GM21723 (cell line): ENCODE results near the gene AHDC1.

Source experiments
- ATAC-seq: cut with Tn5 transposase; IDR thresholded peaks from one replicate; pipeline ENCODE4 v1.9.1; 2021; ENCODE audit warnings: mild to moderate bottlenecking, moderate library complexity; ENCODE audit not compliant: unreplicated experiment

Gene AHDC1

DNA sequence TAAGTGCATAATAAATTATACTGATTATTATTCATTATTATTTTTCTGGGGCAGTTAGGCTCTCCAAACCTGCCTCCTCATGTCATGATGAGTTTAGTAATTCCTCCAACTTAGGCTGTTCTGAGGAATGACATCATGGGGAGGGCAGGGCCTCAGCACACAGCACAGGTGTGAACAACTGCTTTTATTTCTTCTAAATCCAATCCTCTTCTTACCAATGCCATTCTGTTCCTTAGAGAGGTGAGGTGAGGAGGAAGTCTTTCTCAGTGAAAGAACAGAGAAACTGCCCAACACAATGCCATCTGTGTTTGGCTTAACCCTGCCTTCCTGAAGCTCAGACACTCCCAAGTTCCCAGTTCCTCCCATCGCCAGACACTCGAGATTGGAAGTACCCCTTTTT is 68.6 kb downstream of the AHDC1 start:
- no peak for ATAC-seq

DNA sequence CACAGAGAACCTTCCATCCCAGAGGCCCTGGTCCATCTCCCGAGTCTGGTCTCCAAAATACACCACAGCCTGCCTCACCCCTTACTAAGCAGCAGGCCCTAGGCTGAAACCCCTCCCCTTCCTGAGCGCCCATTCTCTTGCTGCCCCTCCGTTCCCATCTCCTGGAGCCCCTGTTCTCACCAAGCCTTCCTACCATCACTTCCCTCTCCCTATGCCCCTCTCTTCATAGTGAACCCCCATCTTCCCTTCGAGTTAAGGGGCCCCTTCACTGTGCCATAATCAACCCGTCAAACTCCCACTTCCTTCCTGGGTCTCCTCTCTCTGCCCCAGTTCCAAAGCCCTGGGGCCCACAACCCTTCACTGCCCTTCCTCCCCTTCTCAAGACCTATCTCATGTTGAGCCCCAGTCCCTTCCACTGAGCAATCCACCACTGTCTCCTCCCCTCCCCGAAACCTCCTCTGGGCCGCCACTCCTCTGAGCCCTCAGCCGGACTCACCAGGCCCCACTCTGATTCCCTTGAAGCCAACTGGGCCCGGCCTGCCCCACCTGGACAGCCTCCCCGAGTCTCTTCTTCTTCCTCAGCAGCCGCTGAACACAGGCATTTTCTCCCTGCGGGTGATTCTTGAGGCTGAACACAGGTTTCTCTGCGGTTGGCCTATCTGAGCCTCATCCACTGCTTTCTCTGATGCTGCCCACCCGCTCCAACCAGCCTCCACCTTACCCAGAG is 71.8 kb downstream of the AHDC1 start:
- no peak for ATAC-seq

DNA sequence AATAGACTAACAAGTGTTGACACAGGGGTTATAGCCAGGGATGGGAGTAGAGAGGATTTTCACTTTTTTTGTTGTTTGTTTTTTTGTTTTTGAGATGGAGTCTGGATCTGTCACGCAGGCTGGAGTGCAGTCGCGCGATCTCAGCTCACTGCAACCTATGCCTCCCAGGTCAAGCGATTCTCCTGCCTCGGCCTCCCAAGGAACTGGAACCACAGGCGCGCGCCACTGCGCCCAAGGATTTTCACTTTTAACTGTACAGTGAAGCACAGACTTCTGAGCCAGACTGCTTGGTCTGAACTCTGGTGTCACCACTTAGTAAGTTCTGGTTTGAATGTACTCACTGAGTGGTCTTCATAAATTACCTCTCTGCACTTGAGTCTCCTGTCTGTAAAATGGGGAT is 73.8 kb downstream of the AHDC1 start:
- ATAC-seq, result no peak

DNA sequence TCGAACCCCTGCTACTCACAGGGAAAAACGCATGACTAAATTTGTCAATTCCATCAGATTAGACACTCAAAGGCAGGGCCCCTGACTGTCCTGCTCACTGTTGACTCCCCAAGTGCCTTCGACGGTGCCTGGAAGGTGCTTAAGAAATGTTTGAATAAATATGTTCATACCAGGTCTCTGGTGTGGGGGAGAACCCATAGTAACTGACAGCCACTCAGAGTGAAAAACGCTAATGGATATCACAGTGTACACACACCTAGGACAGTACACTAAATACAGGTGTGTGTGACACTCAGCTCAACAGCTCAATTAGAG is 74.3 kb downstream of the AHDC1 start:
- no peak for ATAC-seq

DNA sequence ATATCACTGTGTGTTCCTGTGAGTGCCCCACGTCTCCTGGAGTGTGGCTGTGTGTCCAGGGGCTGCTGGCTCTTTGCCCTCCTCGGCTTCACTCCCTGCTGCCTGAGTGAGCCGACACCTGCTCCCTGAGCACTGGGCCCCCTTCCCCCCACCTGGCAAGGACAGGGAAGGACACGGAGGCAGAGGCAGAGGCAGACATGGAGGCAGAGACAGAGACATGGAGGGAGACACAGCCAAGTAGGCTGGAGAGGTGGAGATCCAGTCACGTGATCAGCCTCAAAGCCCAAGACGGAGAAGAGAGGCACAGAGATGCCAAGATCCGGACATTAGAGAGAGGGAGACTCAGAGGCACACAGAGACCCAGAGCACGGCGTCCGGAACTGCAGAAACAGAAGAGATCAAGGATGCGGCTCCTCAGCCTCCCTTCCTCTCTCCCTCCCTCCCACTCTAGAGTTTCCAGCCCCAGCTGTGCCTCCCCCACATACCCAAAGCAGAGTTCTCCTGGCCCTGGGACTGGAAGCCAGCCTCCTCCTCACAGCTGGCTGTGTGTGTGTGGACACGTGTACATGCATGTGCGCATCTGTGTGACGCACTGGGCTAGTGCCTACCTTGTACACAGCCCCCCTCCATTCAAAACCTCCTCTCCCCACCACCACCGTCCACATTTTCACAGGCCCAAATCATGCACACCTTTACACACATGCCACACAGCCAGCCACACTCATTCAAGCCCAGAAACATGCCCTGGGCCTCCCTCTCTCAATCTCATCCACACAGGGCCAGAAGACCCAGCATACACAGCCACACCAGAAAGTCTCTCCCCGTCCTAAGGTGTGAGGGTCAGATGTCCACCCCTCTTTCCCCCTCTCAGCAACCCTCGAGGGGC is 74.9 kb downstream of the AHDC1 start:
- ATAC-seq, result no peak

DNA sequence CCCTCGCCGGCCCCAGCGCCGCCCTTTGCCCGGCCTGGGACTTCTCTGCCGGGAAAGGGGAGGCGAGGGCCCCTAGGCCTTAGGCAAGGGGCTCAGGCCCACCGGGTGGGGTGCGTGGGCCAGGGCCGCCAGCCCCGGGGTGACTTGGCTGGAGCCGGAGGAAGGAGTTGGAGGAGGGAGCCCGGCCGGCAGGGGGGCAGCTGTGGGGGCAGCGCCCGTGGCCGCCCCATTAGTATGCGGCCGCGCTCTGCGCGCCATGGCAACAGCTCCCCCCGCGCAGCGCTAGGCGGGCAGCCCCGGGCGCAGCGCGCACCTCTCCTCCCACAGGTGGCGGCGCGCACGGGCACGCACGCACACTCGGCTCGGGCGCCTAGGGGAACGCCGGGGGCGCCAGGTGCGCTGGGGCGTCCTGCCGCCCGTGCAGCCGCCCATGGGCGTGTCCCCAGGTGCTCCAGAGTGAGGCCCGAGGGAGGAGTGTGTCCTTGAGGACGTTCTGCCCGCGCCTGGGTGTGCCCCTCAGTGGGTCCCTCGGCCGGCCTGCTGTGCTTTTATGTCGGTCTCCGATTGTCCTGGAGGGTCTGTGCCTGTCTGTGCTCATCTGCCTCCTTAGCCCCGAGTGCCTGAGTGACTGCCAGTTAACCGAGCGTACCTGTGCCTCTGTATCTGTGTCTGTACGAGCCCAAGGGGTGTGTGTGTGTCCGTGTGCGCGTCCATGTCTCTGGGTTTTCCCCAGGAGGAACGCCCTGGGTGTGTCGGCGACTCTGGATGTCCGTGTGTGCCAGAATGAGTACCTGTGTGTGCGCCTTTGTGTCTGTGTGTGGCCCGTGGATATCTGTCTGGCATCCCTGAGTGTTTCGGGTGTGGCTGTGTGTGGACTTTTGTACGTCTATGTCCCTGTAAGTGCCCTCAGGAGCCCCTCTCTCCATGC is 75.8 kb downstream of the AHDC1 start:
- no peak for ATAC-seq

DNA sequence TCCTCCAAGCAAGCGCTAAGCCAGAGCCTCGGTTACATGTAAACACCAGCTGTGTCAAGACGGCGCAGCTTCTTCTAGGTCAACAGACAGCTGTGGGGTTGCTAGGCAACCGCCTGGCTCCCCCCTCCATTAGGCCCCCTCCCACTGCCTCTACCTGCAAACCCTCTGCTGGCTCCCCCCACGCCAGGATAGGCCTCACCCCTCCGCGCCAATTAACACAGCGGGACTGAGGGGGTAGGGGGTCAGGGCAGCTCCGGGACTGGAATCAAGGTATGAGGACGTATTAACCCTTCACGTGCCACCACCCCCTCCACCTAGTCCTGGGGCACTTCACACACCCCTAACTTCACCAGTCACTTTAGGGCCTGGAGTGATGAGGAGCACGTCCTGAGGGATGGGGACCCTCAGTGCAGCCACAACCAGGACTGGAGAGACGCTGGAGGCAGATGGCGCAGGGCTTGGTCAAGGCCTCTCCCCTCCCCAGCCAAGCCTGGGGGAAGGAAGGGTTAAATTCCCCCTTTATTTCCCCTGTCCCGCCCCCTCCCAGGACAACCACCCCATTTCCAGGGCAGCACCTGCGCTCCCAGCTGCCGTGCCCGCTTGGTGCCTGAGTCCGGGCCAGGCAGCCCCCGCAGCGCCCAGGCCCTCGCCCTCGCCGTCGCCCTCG is 76.6 kb downstream of the AHDC1 start:
- ATAC-seq, result no peak

DNA sequence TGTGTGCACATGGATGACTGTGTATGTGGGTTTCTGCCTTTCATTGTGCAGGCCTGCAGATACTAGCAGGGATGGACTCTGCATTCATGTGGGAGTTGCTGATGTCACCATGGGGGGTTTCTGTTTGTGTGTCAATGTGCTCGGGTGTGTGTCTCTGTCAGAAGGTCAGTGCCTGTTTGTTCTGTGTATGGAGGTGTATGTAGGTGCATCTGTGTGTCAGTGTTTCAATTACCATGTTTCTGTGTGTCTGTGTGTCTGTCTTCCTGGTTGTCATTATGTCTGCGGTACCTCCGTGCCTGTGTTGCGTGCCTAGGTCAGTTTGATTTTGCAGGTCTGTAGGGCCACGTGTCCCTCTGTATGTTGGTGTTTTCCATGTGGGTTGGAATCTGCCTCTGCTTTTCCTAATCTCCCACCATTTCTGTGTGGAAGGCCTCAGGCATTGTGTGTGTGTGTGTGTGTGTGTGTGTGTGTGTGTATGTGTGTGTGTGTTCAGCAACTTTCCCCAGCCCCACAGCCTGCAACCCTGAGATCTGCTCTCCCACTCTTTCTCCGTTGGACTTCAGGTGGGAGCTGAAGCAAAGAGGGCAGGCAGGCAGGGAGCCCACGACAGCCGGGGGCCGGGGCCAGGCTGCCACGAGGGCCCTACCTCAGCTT is 77.2 kb downstream of the AHDC1 start:
- ATAC-seq, result no peak

DNA sequence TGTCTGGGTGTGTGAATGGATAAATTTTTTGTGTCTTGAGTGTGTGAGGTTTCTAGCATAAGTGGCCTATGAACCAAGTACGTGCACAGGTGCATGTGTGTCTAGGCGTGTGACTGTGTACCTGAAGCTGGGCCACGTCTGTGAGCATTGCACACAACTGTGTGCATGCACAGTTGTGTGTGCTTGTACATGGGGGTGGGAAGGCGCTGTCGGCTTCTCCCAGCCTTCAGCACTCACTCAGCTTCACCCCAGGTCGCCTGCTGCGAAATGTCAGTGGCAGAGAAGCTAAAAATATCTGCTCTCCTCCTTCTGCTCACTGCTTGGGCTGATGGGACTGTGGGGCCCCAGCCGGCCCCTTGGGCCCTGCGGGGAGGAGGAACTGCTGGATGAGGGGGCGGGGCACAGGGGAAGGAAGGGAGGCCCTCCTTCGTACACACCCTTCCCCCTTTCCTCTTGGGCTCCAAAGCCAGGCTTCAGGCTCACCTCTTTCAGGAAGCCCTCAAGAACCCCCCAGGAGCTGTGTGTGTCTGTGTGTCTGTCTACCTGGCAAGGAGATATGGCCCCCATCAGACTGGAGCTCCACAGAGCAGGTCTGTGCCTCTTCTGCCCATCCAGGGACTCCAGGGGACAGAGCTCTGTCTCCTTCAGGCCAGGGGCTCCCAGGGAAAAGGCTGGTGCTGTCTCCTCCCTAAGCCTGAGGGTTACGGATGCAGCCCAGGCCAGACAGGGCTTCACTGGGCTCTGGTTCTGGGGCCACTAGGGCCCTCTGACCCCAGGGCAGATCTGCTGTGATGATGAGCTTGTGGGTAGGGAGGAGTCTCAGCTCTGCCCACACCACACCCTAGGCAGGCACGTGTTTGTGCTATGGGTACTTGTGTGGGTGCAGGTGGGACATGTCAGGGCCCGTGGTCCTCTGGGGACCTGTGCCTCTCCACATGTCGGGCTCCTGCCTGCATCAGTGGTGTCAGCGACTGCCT is 78.4 kb downstream of the AHDC1 start:
- ATAC-seq, result peak; percentile 69

DNA sequence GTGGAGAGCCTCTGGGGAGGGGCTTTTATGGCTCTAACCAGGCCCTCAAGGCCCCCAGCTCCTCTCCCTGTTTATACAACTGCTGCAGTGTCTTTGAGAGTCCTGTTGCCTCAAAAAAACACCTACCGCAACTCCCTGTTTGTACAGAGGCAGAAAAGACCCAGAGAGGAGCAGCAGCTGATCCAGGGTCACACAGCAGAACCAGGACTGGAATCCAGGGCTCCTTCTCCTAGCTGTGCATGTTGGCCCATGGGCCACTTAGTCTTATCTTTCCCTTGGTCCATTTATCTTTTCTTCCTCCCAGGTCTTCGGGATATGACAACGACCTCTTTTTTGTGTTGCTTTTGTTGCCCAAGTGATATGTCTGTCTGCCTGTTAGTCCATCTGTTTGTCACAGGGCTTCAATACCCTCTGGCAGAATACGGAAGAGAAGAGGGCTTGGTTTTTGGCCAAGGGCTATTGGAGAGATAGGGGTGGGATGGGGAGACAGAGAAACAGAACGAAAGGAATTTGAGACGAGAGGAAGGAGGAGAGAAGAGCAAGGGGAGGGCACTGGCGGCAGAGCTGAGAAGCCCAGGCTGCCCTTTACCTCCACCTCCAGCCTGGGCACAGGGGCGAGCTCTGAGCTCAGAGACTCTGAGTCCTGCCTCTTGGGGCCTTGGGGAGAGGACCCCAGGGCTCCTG is 80.5 kb downstream of the AHDC1 start:
- no peak for ATAC-seq

DNA sequence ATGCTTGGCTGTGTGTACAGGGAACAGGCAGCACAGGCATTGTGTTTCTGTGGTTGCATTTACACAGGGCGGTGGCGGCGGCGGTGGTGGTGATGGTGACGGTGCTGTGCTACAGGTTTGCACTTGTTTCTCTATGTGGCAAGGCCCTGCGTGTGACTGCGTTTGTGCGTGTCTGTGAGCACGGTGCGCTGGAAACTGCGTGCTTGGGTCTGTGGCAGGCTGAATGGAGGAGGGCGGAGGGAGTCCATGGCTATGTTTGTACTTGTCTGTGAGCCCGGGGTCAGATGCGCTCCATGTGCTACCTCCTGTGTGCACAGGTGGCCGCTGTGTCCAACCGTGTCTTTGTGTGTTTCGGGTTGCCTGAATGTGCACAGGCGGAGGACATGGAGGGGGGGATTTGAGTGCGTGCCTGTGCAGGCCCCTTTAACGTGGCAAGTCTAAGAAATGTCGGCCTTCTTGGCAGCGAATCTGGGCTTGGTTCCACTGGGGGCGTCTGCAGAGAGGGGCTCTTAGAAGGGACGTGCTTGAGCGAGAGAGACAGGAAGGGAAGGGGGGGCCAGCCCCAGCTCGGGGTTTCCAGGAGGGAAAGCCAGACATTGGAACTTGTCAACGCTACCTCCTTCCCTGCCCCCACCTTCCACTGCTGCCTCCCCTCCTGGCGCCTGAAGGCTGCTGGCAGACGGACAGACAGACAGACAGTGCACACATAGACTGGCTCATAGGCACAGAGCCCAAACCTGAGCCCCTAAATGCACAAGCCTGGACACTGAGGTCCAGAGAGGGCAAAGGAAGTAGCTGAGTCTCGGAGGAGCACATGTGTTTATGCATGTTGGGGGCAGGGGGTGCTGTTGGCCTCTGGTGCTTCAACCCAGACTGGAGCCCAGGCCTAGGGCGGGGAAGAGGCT is 81.3 kb downstream of the AHDC1 start:
- ATAC-seq, result no peak

DNA sequence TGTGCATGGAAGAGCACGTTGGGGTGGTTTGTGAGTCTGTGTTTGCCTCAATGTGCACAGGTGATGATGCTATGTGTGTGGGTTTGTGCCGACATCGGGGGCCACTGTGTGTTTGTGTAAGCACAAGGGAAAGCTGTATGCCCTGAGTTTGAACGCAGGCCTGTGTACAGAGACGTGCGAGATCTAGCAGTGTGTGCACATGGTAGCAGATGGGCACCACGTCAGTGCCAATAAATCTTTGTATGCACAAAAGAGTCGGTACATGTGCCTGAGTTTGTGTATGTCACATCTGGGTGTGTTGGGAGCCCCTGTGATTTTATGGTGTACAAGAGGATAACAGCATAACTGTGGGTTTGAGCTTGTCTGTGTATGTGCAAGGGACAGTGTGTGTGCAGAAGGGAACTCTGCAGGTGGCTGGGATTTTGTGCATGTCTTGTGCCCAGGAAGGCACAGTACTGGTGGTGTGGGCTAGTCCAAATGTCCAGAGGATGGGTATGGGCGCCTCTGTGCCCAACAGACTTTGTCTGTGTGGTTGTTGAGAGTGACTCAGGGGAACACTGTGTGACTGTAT is 82.0 kb downstream of the AHDC1 start:
- no peak for ATAC-seq

DNA sequence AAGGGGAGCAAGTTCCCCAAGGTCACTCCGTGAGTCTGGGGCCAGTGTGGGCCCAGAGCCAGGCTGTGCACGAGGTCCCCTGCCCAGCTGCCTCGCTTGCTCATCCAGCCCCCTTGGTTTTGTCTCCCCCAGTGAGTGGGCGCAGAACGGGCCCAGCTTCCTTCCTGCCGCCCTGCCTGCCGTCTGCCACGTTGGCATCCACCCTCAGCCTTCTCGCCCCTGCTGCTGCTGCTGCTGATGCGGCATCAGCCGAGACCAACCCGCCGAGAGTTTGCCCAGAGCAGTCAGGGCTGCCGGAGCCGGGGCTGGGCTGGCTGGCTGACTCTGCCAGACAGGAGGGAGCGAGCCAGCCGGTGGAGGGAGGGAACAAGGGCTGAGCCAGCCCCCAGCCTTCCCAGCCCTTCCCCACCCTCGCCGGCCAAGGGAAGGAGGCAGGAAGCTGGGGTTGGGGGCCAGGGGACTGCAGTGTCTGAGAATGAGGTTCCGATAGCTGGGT is 82.6 kb downstream of the AHDC1 start:
- no peak for ATAC-seq

DNA sequence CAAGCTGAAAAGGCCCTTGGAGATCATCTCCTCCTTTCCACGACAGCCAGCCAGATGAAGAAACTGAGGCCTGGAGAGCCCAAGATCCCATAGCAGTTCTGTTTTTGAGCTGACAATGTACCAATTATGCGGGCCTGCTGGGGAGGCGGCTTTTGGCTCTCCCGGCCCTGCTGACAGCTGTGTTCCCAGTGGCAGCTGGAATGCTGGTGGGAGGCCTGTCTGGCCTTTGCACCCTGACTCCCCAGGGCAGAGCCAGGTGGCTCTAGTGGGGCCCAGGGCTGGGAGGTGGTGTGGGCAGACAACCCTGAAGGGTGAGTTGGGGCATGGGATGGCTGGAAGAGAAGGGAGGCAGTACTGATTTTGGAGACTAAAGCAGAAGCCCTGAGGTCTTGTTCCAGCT is 83.3 kb downstream of the AHDC1 start:
- no peak for ATAC-seq

DNA sequence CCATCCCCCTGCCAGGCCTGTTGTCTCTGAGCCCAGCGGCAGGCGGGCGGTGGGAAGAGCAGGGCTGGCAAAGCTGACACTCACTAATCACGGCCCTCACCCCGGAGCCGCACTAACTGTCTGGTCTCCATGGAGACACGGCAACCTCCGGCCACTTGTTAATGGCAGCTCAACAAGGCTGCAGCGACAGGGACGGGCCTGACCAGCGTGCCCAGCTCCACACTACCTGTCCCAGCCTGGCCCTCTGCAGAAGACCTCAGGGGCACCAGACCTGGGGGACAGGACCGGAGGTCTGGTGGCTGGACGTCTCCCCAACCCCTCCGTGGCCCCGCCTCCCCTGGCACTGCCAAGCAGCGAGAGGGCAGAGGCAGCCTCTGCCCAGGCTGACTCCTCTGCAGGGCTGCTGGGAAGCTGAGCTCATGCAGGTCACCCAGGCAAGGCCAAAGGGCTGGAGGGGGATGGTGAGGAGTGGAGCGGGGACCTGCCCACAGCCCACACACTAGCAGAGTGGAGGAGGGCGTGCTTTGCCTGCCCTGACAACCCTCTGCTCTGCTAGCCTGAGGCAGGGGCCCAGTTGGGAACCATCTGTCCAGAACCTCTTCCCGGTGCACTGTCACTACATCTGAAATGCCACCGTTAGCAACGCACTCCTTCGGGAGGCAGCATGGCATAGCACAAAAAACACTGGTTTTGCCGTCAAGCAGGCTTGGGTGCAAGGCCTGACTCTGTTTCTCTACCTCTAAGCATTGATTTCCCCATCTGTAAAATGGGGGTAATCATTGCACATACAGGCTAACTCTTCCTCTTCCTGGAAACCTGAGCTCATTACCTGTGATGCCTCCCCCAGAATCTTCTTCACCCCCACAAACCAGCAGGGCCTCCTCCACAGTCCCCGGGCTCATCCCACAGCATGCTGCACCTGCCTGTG is 84.3 kb downstream of the AHDC1 start:
- ATAC-seq, result no peak

DNA sequence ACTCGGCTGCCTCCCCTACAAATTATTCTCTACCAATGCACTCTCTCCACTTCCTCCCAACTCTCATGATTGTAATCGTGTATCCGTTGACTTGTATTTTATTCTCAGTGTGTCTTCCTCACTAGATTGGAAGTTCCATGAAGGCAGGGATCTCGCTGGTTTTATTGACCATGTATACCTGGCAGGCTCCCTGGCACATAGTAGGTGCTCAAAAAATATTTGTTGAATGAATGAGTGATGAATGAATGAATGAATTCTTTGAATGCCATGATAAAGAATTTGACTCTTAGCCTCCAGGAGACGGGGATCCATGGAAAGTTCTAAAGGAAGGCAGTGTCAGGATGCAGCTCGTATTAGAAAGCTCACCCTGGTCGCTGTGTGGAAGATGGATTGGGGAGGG is 85.1 kb downstream of the AHDC1 start:
- no peak for ATAC-seq
